OCI-LY7 (cell line): ENCODE data around the gene EIF4EBP2.

Experiments
- CTCF ChIP-seq: fragments of 200-600 bp; sonication (generic); conservative IDR thresholded peaks from 2 replicates; pipeline ENCODE4 v1.5.1; 2014; ENCODE audit warnings: mild to moderate bottlenecking, antibody characterized with exemption, low read length, moderate library complexity, mixed read lengths
- EZH2phosphoT487 ChIP-seq: fragments of 200-600 bp; sonication (generic); IDR thresholded peaks from 2 replicates; pipeline ENCODE4 v1.6.1; 2018; ENCODE audit warnings: low read depth, borderline replicate concordance, mild to moderate bottlenecking, mixed run types, antibody characterized with exemption, low read length, moderate library complexity, mixed read lengths

- TF ChIP-seq CTCF (no peak), EZH2phosphoT487 (no peak)
These were observed 14.3 kb downstream of the EIF4EBP2 start for GRCh38 chr10:70418229-70418628.
